ENCODE results near the gene CABLES1.

Gene CABLES1

DNA sequence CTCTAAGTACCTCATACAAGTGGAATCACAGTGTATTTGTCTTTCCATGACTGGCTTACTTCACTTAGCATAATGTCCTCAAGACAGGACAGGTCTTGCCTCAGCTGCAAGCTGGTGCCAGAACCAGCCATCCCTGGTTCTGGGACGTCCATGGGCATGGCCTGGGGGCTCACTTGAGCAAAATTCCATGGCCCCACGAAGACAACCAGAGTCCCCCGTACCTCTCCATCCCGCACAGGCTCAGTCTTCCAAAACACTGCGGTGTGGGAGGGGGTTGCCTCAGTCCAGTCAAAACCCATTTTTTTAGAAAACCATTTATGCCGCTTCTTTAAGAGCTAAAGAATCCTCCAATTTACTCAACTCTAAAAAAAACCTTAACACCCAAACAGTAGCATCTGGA is 21.7 kb upstream of the CABLES1 start:
- DNase-seq, result no peak

- no peak for DNase-seq
These were observed 21.0 kb upstream of the CABLES1 start for GRCh38 chr18:23114171-23114881.

- no peak for DNase-seq
These were observed 20.4 kb upstream of the CABLES1 start for GRCh38 chr18:23114911-23115310.

DNA sequence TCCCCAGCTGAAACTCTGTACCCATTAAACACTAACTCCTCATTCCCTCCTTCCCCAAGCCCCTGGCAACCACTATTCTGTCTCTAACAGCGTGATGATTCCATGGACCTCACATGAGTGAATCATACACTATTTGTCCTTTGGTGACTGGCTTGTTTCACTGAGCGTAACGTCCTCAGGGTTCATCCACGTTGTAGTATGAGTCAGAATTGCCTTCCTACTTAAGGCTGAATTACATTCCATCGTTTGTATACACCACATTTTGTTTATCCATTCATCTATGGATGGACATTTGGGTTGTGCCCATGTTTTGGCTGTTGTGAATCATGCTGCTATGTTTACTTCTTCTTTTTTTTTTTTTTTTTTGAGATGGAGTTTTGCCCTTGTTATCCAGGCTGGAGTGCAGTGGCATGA is 19.6 kb upstream of the CABLES1 start:
- peak; percentile 62 for DNase-seq

DNA sequence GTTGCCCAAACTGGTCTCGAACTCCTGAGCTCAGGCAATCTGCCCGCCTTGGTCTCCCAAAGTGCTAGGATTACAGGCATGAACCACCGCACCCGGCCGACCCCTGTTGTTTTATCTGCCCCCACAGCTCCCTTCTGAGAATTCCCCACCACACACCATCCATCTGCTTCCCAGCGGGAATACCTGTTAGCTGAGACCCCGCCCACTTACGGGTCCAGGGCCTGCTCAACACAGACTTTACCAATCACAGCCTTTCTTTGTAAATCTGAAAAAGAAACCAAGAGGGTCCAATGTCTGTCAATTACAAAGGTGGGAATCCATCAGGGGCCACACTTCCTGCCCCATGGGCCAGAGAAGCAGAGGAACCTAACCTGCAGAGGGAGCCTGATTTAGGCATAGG is 14.2 kb upstream of the CABLES1 start:
- DNase-seq, result no peak

- DNase-seq, result no peak
These were observed 12.7 kb upstream of the CABLES1 start for GRCh38 chr18:23122334-23123229.

DNA sequence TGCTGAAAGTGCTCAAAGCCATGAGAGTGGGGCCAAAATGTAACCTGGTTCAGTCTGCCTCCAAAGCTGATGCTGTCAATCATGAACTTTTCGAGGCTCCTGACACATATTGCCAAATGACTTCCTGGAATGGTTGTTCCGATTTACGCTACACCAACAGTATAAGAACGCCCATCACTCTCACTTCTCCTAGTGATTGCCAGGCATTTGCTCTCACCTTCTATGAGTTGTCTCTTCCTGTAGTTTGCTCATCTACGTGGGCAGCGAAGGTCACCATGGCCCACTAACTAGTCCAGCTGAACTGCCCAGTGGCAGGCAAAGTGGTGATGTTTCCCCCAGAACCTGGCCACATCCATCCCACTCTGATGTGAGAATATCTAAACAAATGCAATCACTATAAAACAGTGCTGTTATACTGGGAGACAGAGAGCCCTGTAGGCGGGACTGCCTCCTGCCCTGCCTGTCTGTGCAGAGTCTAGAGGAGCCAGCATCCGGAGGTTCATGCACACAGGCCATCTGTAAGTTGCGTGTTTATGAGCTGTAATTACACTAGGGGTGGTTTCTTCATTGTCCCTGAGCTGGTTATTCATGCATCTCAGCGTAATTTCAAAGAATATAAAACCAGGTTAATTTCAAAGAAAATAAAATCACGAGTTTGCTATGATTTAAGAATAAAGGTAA is 8.8 kb upstream of the CABLES1 start:
- peak; percentile 79 for DNase-seq

GRCh38 chr18:23127090-23127489 is 8.2 kb upstream of the CABLES1 start:
- no peak for DNase-seq

GRCh38 chr18:23129355-23130002 is 5.8 kb upstream of the CABLES1 start:
- no peak for DNase-seq

GRCh38 chr18:23131693-23132319 is 3.5 kb upstream of the CABLES1 start:
- DNase-seq, result peak; percentile 83

- no peak for DNase-seq
These were observed 1.2 kb upstream of the CABLES1 start for GRCh38 chr18:23133860-23134779.

- DNase-seq, result peak; percentile 48
These were observed 453 bp downstream of the CABLES1 start for GRCh38 chr18:23135550-23136325.

GRCh38 chr18:23136326-23137096 is 1.2 kb downstream of the CABLES1 start:
- peak; percentile 28 for DNase-seq

DNA sequence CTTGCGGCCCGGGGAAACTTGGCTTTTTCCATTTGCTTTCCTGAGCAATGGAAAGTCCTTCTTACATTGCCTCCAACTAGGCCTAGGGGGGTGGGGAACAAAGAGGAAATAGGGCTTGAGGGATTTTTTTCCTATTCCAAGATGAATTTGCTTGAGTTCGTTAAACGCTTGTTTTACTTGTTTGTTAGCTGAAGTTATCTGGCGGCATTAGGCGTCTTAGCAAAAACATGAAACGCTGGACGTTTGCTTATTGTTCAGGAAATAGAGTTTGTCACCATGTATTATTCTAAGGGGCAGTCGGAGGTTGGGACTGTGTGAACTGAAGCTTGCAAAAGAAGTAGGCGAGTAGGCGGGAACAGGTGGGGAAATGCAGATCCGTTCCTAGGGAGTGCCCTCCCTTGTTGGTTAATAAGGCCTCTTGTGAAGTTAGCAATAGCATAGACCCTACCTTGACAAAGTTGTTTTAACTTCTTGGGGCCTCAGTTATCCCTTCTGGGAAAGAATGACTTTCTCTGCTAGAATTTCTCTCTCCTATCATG is 1.9 kb downstream of the CABLES1 start:
- DNase-seq, result no peak

DNA sequence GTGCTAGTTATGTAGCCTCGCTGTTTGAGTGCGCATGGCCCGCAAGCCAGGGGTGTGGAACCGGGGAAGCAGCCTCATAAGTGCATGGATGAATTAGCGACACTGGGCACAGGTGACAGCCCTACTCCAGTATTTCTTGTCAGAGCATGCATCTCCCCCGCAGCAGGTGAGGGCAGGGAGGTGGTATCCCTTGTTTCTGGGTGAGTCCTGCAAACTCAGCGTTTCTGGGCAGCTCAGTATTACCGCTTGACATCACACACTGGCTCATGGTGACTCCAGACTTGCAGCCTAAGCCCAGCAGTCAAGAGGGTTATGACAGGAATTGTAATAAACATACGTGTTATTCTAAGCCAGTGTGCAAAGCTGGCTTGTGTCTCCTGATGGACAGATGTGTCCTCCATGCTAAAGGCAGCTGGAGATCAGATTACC is 2.5 kb downstream of the CABLES1 start:
- DNase-seq, result no peak

DNA sequence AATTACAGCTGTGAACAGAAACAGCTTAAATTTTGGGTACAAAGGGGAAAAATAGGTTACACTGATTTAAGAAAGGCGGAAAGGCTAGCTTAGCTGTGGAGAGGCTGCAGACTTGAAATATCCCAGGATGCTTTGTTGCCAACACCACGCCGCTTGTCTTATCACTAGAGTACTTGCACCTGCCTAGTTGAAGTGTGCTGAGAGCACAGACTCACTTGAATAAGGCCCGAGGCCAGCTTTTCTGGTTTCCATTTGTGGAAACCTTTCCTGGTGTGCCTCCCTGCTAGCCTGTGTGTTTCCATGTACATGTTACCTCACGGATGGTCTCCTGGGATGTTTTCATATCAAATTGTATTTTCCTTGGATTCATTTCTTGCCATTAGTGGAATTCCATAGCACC is 3.2 kb downstream of the CABLES1 start:
- no peak for DNase-seq

DNA sequence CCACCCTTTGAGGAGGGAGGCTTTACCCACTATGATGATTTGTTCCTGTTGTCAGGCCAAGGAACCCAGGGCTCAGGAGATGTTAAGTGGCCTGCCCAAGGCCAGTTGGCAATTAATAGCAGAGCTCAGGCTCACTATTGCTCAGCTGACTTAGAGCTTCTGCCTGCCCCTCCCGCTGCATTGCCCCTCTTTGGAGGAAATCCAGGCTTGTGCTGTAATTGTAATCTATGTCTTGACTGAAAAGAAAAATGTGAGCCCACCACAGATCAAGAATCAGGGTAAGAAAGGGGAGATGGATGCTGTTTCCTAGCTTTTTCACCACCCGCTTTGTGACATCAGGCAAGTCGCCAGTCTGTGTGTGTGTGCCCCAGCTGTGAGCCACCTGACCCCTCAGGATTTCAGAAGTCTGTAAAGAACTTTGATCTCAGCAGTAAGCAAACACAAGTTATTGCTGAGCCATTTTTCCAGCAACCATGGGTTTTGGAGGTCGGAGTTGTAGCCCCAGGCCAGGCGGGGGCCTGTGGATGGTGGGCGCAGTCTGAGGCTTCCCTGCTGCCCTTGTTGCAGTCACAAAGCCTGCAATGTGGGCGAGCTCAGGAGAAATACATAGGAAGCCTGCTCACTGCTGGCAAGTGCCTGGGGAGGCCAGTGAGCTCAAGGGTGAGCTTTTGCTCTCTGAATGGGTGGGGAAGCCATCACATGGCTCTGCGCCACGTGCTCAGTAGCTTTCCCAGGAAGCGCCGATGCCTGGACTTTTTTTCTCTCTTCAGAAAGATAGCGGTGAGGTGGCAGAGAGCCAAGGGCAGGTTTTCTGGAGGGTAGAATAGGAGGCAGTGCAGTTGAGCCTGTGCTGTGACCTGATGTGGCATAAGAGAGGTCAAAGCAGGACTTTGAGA is 6.1 kb downstream of the CABLES1 start:
- no peak for DNase-seq

GRCh38 chr18:23142251-23142929 is 7.1 kb downstream of the CABLES1 start:
- no peak for DNase-seq

Data from suppressor macrophage treated with lipopolysaccharide for 4 hours (primary cell).